Right renal pelvis (tissue), 4 donors: ENCODE measurements around the gene COL5A1. TPM values are rescaled to one million over a fixed set of nuclear protein-coding genes. Genes with fewer than 3 reads are reported as not detected.
"Not testable (repeated sequence)": the region's sequence is repeated elsewhere in the genome, so short reads cannot be mapped to it uniquely, and the experiment has no call there.

Experiments used
- DNase-seq, 4 donors: peaks; one replicate each; pipeline ENCODE4 v3.0.0-alpha.2; 2013; ENCODE audit warnings: low read depth in 4 of 4, low spot score in 3 of 4, missing footprints in 1 of 4
- polyA plus RNA-seq, 4 donors: library from polyadenylated mRNA; unstranded; fragments of 120-200 nt; gene quantifications; one replicate each; pipeline ENCODE4 v1.2.1, GENCODE V29; 2013; ENCODE audit not compliant: insufficient read length in 4 of 4

The COL5A1 gene
- polyA plus RNA-seq, 4 donors: 99.9 to 133 (median 101) TPM

DNA sequence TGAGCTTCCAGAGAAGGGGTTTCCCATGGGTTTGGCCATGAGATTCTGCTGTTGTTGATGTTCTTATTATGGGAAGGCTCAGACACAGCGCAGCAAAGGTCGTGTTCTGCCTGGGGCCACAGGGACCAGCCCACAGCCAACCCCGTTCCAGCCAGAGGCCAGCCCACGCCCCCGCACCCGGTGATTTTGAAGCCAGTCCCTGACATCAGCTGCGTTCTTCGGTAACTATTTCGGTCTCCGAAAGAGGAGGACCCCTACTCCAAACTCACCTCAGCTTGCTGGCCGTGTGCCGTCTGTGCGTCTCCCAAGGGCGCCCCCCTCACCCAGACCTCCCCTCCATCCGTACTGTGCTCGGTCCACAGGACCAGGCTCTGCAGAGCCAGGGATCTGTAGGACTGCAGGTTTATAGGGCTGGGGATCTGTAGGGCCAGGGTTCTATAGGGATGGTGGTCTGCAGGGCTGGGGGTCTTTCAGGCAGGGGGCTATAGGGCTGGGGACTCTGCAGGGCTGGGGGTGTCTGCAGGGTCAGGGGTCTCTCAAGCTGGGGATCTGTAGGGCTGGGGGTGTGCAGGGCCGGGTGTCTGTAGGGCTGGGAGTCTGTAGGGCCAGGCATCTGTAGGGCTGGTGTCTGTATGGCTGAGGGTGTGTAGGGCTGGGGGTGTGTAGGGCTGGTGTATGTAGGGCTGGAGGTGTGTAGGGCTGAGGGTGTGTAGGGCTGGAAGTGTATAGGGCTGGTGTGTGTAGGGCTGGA, 11.8 kb downstream of the COL5A1 start:
- DNase-seq: no peak

DNA sequence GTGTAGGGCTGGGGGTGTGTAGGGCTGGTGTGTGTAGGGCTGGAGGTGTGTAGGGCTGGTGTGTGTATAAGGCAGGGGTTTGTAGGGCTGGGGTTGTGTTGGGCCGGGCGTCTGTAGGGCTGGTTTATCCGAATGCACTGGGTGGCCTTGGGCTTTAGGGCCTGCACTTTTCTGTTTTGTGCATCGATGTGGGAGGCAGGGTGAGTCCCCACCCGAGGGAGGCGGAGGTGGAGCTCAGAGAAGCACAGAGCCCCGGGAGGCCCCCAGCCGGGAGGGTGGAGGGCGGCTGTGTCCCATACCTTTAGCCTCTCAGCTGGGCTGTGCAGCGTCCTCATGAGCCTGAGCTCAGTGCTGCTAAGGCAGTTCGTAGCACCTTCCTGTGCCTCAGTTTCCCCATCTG, 13.5 kb downstream of the COL5A1 start:
- DNase-seq: no peak

DNA sequence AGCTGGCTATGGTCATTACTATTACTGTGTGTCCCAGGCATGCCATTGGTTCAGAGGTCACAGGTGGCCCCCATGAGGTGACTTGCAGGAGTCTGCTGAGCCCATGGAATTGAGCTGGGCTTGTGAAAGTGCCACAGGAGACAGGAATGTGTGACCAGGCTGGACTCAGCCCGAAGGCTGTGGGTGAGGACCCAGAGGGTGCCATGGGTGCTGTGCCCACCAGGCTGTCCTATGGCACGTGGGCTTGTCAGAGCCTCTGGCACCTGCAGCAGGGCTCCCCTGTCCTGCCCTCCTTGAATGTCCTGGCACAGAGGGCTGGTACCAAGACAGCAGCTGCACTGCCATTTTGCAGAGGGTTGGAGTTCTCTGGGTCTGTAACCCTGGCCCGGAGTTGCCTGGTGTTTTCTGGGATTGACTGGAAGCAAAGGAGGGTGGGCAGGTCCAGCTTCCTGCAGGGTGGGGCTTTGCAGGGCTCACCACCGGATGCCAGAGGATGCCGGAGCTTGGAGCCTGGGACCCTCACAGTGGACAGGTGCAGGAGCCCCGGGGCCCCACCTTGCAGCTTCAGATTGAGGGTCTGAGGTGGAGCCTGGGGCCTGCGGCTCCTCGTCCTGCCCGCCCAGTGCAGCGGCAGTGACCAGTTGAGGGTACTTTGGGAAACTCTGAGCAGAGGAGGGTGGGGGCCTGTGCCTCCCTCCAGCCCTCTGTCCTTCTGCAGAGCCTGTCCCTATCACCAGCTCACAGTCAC, 14.2 kb downstream of the COL5A1 start:
- no peak for DNase-seq

DNA sequence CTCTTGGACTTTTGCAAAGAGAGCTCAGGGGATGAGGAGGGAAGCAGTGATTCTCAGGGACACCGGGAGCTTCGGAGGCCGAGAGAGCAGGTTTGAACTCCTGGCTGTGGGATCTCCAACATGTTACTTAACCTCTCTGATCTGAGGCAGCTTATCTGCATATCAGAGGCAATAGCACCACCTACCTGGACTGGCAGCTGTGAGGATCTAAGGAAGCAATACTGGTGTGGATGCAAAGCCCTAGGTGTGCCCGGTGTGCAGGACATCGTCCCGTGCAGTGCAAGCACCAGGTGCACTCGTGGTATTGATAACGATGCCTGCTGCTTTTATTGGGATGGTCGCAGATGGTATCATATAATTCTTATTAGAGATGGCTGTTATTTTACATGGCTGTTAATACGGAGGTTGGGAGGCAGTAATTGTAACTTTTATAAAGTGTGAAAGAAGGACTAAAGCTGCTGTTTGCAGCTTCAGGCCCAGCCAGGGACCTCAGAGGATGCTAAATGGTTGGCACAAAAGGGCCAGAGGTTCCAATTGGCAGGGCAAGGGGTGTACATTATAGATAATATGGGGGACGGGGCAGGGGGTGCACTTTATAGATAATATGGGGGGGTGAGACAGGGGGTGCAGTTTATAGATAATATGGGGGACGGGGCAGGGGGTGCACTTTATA, 14.9 kb downstream of the COL5A1 start:
- no peak for DNase-seq

DNA sequence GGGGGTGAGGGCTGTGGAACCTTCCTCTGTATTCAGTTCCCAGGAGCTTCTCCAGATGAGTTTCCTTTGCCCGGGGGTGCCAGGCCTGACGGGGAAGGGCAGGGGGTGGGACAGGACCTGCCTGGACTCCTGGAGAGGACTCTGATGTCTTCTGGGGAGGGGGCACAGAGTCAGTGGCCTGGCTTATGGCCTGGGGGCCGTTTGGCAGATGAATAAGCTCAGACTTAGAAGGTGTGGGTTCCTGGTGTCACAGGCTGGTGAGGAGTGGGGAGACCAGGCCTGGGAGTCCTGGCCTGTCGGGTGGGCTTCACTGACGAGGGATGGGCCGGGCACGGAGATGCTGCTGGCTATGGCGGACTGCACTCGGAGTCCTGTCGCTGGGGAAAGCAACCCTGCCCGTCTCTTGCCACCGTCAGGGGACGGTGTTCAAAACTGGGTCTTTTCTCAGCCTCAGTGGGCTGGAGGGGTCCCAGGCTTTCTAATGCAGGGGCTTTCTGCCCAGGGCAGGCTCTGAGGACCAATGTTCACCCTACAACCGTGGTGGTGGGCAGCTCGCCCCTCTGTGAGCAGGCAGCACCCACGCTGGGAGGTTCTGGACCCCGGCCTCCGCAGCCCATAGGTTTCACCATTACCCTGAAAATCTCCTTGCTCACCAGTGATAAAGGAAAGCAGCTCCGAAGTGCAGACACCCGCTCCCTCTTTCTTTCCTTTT, 16.2 kb downstream of the COL5A1 start:
- DNase-seq: no peak

DNA sequence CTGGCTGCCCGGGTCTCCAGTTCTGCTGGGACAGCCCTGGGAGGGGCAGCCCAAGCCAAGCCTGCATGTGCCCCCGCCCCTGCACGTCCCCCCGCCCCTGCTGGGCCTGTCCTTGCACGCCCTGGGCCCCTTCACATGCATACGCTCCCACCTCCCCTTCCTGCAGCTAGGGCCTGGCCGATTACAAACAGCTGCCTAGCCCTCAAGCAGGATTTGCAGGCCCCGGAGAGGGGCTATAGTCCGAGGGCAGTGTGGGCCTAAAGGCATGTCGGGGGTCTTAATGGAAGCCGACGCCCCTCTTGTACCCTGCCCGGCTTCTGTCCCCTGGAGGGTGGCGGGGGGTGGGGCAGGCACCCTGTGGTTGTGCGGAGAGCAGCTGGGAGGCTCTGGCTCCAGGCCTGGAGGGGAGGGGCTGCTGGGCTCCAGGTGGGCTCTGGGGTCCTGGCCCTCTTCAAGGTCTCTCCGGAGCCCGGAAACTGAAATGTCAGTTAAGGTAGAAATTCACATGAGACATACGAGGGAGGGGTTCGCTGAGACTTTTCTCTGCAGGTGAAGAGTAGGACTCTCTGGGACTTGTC, 16.9 kb downstream of the COL5A1 start:
- no peak for DNase-seq

DNA sequence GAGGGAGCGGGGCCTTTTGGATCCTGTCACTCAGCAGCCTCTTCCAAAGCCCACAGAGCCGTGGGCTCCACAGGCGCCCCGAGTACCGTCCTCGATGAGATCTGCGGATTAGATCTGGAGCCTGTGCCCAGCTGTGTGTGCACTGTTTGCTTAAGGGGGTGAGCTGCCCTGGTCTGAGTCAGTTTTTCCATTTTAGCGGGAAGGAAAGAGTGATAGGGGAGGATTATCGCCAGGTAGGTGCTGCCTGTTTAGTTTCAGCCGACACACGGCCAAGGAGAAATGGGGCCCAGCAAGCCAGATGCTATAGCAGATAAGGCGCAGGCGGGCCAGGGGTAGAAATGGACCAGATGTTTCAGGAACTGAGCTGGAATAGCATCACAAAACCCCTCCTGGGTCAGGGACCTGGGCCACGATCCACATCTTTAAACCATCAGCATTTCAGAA, 18.1 kb downstream of the COL5A1 start:
- no peak for DNase-seq

DNA sequence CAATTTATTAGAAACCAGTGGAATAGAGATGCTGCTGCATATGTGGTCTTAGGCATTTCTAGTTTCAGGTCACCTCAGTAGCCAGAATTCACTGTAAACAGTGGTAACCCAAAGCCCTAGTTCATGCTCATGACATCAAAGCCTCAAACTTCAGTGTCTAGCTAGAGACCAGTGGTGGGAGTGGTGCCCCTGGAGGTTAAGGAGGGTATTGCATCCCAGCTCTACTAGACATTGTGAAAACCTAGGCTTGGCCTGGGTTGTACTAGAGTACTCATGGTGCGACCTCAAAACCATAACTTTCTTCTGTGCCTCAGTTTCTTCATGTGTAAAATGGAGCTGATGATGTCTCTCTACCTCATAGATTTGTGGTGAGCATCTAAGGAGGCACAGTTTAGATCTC, 18.8 kb downstream of the COL5A1 start:
- DNase-seq: no peak

DNA sequence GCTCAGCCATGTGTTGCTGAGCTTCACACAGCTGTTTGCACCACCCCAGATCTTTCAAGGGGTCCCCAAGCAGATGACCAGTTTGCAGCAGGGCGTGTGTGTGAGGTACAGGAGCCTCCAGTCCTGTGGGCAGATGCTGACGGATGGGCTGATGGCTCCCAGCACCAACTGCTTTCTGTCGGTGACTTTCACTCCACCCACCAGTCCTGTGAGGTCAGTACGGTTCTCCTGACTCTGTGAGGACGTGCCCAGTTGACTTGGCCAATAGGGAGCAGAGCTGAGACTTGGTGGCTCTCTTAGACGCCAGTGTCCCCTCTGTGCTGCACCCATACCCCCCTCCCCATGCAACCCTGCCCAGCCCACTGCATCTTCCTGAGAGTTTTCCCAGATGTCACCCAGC, 19.7 kb downstream of the COL5A1 start:
- DNase-seq: no peak

DNA sequence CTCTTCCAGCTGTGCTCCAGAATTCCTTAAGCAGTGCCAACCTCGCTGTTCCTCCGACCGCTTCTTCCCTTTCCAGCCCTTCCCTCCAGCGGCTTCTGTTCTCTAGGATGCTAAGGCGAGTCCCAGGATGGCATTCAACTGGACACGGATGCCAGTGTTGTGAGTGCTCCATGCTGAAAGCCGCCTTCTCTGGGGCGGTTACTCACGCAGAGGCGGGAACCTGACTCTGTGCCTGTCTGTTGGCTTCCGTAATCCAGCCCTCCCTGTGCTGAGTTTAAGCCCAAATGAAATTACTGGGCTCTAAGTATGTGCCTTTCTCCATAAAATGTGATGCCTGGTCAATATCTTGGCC, 20.2 kb downstream of the COL5A1 start:
- DNase-seq: no peak

DNA sequence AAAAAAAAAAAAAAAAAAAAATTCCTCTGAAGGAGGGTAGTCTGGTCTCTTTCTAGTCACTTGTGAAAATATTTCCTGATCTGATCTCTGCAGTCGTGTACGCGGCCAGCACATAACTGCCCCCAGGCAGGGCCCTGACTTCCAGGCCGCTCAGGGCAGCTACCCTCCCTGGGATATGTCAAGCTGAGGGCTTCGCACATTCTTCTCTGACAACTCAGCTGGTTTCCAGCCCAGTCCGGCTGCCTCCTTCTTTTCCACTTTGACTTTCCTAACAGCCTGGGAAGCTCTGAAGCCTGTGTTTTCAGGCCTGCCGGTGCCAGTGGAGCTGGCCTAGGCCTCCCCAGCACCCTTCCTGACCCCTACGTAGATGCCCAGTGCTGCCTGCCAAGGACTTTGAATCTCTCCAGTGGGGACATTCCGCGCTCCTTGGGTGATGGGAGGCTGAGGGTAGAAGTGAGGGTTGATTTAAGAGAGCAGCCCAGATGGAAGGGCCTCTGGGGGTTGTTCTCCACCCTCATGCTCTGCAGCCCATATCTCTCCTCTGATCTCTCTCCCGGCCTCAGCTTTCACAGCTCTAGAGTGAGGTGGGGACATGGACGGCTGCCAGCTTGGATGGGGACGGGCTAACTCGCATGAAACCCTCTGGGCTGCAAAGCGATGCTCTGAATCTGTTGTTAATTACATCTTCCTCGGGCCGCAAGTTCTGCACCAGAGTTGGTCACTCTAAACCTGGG, 20.7 kb downstream of the COL5A1 start:
- no peak for DNase-seq

DNA sequence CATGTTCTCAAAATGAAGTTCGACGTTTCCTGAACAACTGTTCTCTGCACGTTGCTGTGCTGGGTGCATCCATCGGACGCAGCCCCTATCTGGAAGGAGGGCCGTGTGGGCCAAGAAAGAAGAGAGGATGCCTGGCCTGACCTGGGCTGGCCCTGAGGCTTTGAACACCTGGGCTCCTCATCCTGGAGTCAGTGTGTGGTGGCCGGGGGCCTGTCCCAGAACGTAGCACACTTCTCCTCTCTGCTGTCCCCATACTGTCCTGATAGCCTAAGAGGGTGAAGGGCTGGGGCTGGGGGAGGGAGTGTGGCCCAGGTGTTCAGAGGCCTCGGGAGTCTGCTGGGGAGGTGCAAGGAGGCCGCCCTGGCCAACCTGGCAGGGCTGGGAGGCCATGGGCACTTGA, 21.5 kb downstream of the COL5A1 start:
- no peak for DNase-seq

DNA sequence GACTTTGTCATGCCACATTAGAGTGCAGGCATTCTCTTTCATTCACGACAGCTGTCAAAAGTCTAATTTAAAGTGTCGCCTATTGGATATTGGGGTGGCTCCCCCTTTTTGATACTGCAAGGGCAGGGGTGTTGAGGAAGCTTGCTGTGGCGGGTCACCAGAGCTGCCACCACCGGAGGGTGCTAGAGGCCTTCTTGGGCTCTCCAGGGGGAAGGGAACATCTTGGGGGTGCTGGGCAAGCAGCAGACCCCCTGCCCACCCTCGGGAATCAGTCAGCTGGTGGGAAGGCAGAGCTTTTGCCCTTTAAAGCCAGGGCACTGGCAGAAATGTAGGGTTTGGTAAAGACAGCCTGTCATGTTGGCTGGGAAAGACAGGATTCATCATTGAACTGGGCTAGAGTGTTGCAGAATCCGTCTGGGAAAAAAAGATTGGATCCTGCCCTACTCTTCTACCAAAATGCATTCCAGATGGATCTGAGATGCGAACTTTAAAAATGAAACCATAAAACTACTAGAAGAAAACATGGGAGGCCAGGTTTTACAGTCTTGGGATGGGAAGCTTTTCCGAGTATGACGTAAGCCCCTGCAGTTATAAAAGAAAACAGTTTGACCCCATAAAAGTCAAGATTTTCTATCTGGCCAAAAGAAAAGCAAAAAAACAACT, 22.3 kb downstream of the COL5A1 start:
- DNase-seq: no peak

DNA sequence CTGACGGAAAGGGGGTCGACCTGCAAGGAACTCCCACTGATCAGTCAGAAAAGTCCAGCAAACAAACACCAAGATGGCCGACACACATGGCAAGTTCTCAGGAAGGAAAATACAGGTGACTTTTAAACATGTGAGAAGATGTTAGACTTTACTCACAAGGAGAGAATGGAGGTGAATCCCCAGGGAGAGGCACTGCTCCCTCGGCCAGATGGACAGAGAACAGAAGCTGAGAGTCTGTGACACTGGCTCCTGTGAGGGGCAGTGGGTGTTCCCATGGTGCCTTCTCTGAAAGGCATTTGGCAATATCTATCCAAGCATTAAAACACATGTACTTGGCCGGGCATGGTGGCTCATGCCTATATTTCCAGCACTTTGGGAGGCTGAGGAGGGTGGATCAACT, 22.8 kb downstream of the COL5A1 start:
- DNase-seq: no peak

DNA sequence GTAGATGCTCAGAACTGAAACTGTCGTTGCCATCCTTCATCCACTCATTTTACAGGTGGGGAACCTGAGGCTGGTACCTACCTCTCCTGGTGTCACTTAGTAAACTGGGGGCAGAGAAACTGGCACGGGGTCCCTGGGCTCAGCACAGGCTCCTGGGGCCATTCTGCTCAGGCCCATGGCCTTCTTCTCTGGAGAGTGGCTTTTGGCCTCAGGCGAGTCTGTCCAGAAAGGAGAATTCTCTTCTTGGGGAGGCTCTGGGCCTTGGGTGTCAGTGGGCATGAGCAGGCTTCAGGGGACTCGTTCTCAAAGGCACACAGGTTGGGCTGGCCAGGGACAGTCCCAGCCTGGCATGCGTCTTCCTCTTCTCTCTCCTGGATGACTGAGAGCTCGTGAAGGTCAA, 24.6 kb downstream of the COL5A1 start:
- DNase-seq: no peak

DNA sequence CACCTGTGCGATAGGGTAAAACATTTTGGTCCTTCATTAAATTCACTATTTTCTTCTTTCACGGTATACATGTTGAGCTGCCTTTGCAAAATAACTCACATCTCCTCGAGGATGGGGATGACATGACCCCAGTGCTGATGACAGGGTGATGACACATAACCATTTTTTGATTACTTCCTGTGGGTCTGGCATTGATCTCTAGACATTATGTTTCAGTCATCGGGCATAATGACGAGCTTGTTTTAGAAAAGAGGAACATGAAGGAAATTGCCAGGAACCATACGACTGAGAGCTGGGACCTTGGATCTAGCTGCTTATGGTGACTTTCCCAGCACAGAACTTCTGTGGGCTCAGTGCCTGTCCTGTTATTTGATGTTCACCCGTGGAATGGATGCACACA, 25.2 kb downstream of the COL5A1 start:
- DNase-seq: no peak

DNA sequence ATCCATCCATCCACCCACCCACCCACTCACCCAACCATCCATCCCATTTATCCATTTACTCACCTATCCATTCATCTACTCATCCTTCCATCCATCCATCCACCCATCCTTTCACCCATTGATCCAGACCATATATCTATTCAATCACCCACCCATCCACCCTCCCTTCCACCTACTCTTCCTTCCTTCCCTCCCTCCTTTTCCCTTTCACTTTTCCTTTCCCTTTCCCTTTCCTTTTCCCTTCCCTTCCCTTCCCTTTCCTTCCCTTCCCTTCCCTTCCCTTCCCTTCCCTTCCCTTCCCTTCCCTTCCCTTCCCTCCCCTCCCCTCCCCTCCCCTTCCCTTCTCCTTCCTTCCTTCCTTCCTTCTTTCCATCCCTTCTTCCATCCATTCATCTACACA, 27.4 kb downstream of the COL5A1 start:
- DNase-seq: not testable (repeated sequence)

DNA sequence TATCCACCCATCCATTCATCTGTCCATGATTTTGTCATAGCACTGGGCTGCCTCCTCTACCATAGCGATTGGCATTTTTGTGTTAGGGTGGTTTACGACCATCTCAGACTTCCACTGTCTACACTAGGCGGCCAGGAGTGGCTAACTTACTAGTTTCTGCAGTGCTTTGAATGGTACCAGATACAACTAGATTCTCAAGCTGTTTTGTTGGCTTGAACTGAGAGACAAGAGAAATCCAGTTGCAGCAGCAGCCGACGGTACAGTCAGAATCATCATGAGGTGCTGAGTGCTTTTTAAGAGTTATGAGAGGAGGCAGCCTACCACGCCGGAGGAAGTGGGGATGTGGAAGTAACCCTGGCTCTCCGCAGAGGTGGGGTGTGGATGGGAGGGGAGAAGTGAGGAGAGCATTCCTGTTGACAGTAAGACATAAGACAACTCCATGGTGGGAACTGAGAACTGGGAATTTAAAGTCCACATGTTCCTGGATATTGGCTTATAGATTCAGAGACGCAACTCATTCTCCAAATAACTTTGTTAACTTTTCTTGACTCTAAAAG, 27.9 kb downstream of the COL5A1 start:
- DNase-seq: no peak

DNA sequence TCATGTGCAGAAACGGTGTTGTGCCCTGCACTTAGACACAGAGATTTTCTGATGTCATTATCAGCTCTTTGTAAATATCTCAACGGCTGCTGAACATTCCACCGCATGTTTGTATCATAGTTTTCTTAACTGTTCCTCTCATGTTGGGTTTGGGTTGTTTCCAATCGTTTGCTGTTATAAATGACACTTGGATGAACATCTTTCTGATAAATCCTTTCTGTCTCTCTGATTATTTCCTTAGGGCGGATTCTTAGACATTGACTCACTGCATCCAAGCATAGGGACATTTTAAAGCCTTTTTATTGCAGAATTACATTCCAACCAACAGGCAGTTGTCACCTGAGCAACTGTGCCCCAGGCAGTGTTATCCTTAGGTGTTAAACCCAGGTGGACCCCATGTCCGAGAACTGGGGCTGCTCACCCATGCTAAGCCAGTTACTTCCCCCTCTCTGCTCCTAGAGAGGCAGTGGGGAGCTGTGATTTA, 28.5 kb downstream of the COL5A1 start:
- no peak for DNase-seq
